ENCODE data around the gene USP13. TPM values are rescaled to one million over a fixed set of nuclear protein-coding genes. Genes with fewer than 3 reads are reported as not detected.
"Not testable (repeated sequence)": the region's sequence is repeated elsewhere in the genome, so short reads cannot be mapped to it uniquely, and the experiment has no call there.

Gene USP13
- total and polyA plus RNA-seq, 2 of the 13 experiments (the other 11 are each of a cell fraction or from before 2014, with no cell fraction given) = 15.9 to 36.7 TPM

DNA sequence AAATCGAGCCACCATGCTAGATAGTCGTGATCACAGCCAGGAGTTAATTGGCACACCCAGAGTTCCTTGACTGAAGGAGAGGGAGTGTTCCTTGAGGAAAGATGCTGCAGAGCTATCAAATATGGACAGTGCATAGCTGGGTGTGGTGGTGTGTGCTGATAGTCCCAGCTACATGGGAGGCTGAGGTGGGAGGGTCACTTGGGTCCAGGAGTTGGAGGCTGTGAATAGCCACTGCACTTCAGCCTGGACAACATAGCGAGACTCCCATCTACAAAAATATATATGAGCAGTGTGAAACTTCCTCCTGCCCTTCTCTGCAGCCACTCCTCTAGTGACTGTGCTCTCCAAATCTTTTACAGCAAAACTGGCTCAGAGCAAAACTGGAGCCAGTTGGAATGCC is 10.0 kb upstream of the USP13 start (continued):
- TF ChIP-seq ZBED4 (CRISPR knock-in tag; IDR thresholded peaks at IDR 0.05; ENCODE audit: borderline replicate concordance) = no peak
- TF ChIP-seq HHEX (CRISPR knock-in tag; IDR thresholded peaks at IDR 0.05) = no peak
- no peak for TF ChIP-seq ZBTB38 (CRISPR knock-in tag; IDR thresholded peaks at IDR 0.05)
- TF ChIP-seq KDM3A (CRISPR knock-in tag; IDR thresholded peaks at IDR 0.05; ENCODE audit: low read depth) = no peak
- TF ChIP-seq ZNF878 (CRISPR knock-in tag; IDR thresholded peaks at IDR 0.05) = no peak

- peak overlapping the region; percentile 57; the same call in 1 of the 2 replicates for H3K9ac ChIP-seq (ENCODE audit: insufficient read depth, low read depth, low read length)
- intact Hi-C loops (cut with micrococcal nuclease; ENCODE audit: unreplicated experiment) = loop anchor here (2.0 to 10.0 kb wide), 2 partner anchors 39 to 319 kb away; partner anchors contain the start of genes MRPL47, NDUFB5 and ZNF639
- TF ChIP-seq ZNF124 (CRISPR knock-in tag; IDR thresholded peaks at IDR 0.05) (0 out of 2 replicates have a peak, but pooled peaks have one; percentile 8), POGZ (CRISPR knock-in tag; IDR thresholded peaks at IDR 0.05) (peak; percentile 57), SOX6 (CRISPR knock-in tag; IDR thresholded peaks at IDR 0.05) (0 out of 2 replicates have a peak, but pooled peaks have one; percentile 29), KDM2A (CRISPR knock-in tag; IDR thresholded peaks at IDR 0.05; ENCODE audit: borderline replicate concordance, low read depth) (0 out of 2 replicates have a peak, but pooled peaks have one; percentile 33), ZNF460 (CRISPR knock-in tag; IDR thresholded peaks at IDR 0.05; ENCODE audit: borderline replicate concordance) (peak; percentile 76; the same call in 1 of the 2 replicates)
- TF ChIP-seq, protein P1, sequence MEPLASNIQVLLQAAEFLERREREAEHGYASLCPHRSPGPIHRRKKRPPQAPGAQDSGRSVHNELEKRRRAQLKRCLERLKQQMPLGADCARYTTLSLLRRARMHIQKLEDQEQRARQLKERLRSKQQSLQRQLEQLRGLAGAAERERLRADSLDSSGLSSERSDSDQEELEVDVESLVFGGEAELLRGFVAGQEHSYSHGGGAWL (CRISPR knock-in tag; IDR thresholded peaks at IDR 0.05) = 0 out of 2 replicates have a peak, but pooled peaks have one; percentile 40
- TF ChIP-seq, protein P2, sequence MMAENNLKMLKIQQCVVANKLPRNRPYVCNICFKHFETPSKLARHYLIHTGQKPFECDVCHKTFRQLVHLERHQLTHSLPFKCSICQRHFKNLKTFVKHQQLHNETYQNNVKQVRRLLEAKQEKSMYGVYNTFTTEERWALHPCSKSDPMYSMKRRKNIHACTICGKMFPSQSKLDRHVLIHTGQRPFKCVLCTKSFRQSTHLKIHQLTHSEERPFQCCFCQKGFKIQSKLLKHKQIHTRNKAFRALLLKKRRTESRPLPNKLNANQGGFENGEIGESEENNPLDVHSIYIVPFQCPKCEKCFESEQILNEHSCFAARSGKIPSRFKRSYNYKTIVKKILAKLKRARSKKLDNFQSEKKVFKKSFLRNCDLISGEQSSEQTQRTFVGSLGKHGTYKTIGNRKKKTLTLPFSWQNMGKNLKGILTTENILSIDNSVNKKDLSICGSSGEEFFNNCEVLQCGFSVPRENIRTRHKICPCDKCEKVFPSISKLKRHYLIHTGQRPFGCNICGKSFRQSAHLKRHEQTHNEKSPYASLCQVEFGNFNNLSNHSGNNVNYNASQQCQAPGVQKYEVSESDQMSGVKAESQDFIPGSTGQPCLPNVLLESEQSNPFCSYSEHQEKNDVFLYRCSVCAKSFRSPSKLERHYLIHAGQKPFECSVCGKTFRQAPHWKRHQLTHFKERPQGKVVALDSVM (CRISPR knock-in tag; IDR thresholded peaks at IDR 0.05) = peak; percentile 92
- not testable (repeated sequence) for TF ChIP-seq SOX6 (IDR thresholded peaks at IDR 0.05)
Measured at GRCh38 chr3:179643837-179644236, 9.0 kb upstream of the USP13 start.

More at GRCh38 chr3:179643837-179644236, 9.0 kb upstream of the USP13 start:
- FAIRE-seq; H3K79me2 ChIP-seq (ENCODE audit: insufficient read depth, low read length); H3K27me3 ChIP-seq (ENCODE audit: control insufficient read depth in 1 of 2, insufficient read depth in 2 of 2, low read length in 2 of 2); H3K9me3 ChIP-seq (ENCODE audit: low read length); H3K36me3 ChIP-seq (replicated peaks in 1 of 2; ENCODE audit: control insufficient read depth in 1 of 2, insufficient read depth in 2 of 2, low read length in 2 of 2); H4K20me1 ChIP-seq (ENCODE audit: insufficient read depth, low read length); DNase-seq (ENCODE audit: low spot score); H2AFZ ChIP-seq (ENCODE audit: low read length); in situ Hi-C loops (cut with HindIII; ENCODE audit: extremely low pct_ligation_motif_present, low pct_unique_long_range_greater_than_20kb); ATAC-seq; CTCF ChIA-PET (ENCODE audit: low intra/inter-chr PET ratio, low total read pairs): not testable (repeated sequence)
- POLR2A ChIA-PET = interaction anchor here (0.7 to 2.6 kb wide), 10 partner anchors 9 to 96 kb away, joined by 3 to 30 read pairs (median 7); partner anchors contain the start of genes ACTL6A, MRPL47, NDUFB5 and USP13
- TSS peak; percentile 70 for BruUV-seq (replicated peaks)
- Histone ChIP-seq H3K4me1 (ENCODE audit: insufficient read depth, low read length) (peaks cover 32% of the 10 kb centered on the region), H3K4me2 (ENCODE audit: low read depth, low read length) (peak overlapping the region; percentile 77), H3K27ac (ENCODE audit: extremely low read length, insufficient read depth, low read length) (peak overlapping the region; percentile 88), H3K4me3 (replicated peaks in 1 of 3; ENCODE audit: insufficient read depth in 1 of 3, low read depth in 2 of 3, low read length in 3 of 3) (peak overlapping the region in 1 of 3 experiments; percentile 46; a peak in 2 of 6 replicates)
- 28% methylated on average over 8 of the region's 8 CpGs for WGBS (ENCODE audit: low lambda C conversion rate)

Measured in HepG2 (cell line).